ENCODE measurements around the gene ELOVL5.

DNA sequence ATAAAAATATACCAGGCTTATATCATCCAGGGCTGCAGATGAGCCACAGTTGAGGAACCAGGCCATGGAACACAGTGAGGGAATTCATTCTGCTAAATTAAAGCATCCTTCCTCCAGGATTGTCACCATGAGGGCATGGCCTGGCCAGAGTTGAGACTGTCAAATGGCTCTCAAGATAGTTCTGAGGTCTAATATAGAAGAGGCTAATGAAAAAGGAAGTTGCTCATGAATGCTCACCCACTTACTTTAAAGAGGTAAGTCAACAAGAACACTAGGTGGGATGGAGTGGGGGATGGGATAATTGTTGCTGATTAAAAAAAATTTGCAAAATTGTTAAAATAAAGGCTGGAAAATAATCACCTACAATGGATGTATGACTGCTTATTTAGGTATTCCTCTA lies 128.1 kb downstream of the ELOVL5 start:
- TF ChIP-seq YY1 (IDR thresholded peaks at IDR 0.05; ENCODE audit: insufficient read depth, insufficient read length) (no peak), SUZ12 (IDR thresholded peaks at IDR 0.05; ENCODE audit: extremely low read depth, insufficient read depth, insufficient read length) (no peak)
